GM12875 (cell line): ENCODE data around the gene DSCAM.

ENCODE experiments used
- H3K4me3 ChIP-seq: one replicate; pipeline ENCODE4 v1.5.1; 2011; ENCODE audit warnings: low read depth, low read length, control low read depth
- CTCF ChIP-seq: IDR thresholded peaks from 2 replicates; pipeline ENCODE4 v1.5.1; 2011; ENCODE audit warnings: low read depth, mild to moderate bottlenecking, control low read depth, inconsistent platforms, low read length, moderate library complexity, borderline replicate concordance; ENCODE audit not compliant: insufficient read depth

DSCAM gene

GRCh38 chr21:40073642-40074041 is 773.3 kb downstream of the DSCAM start:
- TF ChIP-seq CTCF = no peak
- H3K4me3 ChIP-seq = no peak overlapping the region

- H3K4me3 ChIP-seq = no peak overlapping the region
- no peak for TF ChIP-seq CTCF
These were observed 776.1 kb downstream of the DSCAM start for GRCh38 chr21:40070871-40071270.

- no peak for TF ChIP-seq CTCF
- H3K4me3 ChIP-seq = no peak overlapping the region
These were observed 779.2 kb downstream of the DSCAM start for GRCh38 chr21:40067751-40068150.

GRCh38 chr21:40066221-40066620 is 780.7 kb downstream of the DSCAM start:
- no peak for TF ChIP-seq CTCF
- no peak overlapping the region for H3K4me3 ChIP-seq

- TF ChIP-seq CTCF = no peak
- no peak overlapping the region for H3K4me3 ChIP-seq
These were observed 786.8 kb downstream of the DSCAM start for GRCh38 chr21:40060083-40060677.

- H3K4me3 ChIP-seq = no peak overlapping the region
- no peak for TF ChIP-seq CTCF
These were observed 789.6 kb downstream of the DSCAM start for GRCh38 chr21:40057331-40057730.

- TF ChIP-seq CTCF = no peak
- H3K4me3 ChIP-seq = no peak overlapping the region
These were observed 790.9 kb downstream of the DSCAM start for GRCh38 chr21:40056031-40056430.
